Measurements from ENCODE around the gene PRSS56.
A peak's percentile ranks its signal among the peaks of the same experiment; 100 is the strongest.
"Not testable (repeated sequence)": the region's sequence is repeated elsewhere in the genome, so short reads cannot be mapped to it uniquely, and the experiment has no call there.

Gene PRSS56

GRCh38 chr2:232542715-232543467 lies 22.7 kb downstream of the PRSS56 start:
- no peak for DNase-seq

- no peak for DNase-seq
Observed at GRCh38 chr2:232543491-232543890, 23.3 kb downstream of the PRSS56 start.

GRCh38 chr2:232543928-232544631 lies 23.9 kb downstream of the PRSS56 start:
- no peak for DNase-seq

GRCh38 chr2:232544674-232545073 lies 24.5 kb downstream of the PRSS56 start:
- no peak for DNase-seq

GRCh38 chr2:232545511-232546375 lies 25.6 kb downstream of the PRSS56 start:
- no peak for DNase-seq

- no peak for DNase-seq
Observed at GRCh38 chr2:232547991-232548390, 27.8 kb downstream of the PRSS56 start.

- no peak for DNase-seq
Observed at GRCh38 chr2:232549655-232550353, 29.6 kb downstream of the PRSS56 start.

- DNase-seq: peak; percentile 90 to 94
Observed at GRCh38 chr2:232550354-232551249, 30.4 kb downstream of the PRSS56 start, which contains the start of the genes EIF4E2 and TIGD1. TSS of gene EIF4E2 (plus strand) at chr2:232550689. CDS start at chr2:232550725, 36 bp downstream. TSS of gene TIGD1 (minus strand) at chr2:232550557. CDS start at chr2:232549882, 675 bp downstream.

- no peak for DNase-seq
Observed at GRCh38 chr2:232551250-232551638, 31.1 kb downstream of the PRSS56 start.

- no peak for DNase-seq
Observed at GRCh38 chr2:232551776-232552175, 31.6 kb downstream of the PRSS56 start.

GRCh38 chr2:232556426-232556825 lies 36.2 kb downstream of the PRSS56 start:
- no peak for DNase-seq

GRCh38 chr2:232562515-232563151 lies 42.4 kb downstream of the PRSS56 start:
- DNase-seq: no peak

GRCh38 chr2:232563580-232563979 lies 43.4 kb downstream of the PRSS56 start:
- DNase-seq: no peak

GRCh38 chr2:232567721-232568120 lies 47.5 kb downstream of the PRSS56 start:
- DNase-seq: no peak

- DNase-seq: no peak
Observed at GRCh38 chr2:232568161-232568560, 48.0 kb downstream of the PRSS56 start.

- DNase-seq: no peak
Observed at GRCh38 chr2:232569541-232569940, 49.4 kb downstream of the PRSS56 start.

- DNase-seq: not testable (repeated sequence)
Observed at GRCh38 chr2:232570481-232570880, 50.3 kb downstream of the PRSS56 start.

GRCh38 chr2:232571026-232571474 lies 50.9 kb downstream of the PRSS56 start:
- no peak for DNase-seq

- no peak for DNase-seq
Observed at GRCh38 chr2:232573042-232573441, 52.9 kb downstream of the PRSS56 start.

GRCh38 chr2:232573771-232574435 lies 53.7 kb downstream of the PRSS56 start:
- no peak for DNase-seq
